CD4-positive, alpha-beta T cell treated with Interleukin-17A for 1 hour (primary cell): ENCODE measurements around the gene HLTF.
A peak's percentile ranks its signal among the peaks of the same experiment; 100 is the strongest.

Experiments
- DNase-seq: peaks from one replicate; pipeline ENCODE4 v3.0.0-alpha.2; 2020

HLTF gene

DNA sequence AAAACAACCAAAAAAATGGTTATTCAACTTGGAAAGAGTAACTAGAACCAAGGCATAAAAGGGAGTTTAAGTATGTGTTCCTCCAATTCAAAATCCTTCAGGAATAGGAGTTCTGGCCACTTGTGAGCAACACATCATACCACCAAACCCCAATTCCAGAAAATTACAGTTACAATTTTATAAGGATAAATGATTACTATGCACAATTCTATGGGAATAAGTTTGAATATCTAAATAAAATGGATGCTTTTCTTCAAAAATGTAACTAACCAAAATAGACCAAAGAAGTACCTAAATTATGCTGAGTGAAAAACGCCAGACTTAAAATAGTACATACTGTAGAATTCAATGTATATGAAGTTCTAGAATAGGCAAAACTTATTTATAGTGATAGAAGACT is 4.6 kb downstream of the HLTF start:
- no peak for DNase-seq

DNA sequence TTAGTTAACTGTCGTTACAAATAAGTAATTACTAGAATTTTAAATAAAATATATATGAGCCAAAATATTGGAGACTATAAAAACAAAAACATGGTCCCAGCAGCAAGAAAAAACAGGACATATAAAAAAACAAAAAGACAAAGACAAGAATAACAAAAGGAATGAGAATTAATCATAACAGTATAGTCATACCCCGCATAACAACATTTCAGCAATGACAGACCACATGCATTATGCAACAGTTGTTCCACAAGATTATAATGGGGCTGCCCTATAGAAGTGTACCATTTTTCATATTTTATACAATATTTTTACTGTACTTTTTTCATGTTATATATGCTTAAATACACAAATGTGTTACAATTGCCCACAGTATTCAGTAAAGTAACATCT is 5.6 kb downstream of the HLTF start:
- DNase-seq = no peak

DNA sequence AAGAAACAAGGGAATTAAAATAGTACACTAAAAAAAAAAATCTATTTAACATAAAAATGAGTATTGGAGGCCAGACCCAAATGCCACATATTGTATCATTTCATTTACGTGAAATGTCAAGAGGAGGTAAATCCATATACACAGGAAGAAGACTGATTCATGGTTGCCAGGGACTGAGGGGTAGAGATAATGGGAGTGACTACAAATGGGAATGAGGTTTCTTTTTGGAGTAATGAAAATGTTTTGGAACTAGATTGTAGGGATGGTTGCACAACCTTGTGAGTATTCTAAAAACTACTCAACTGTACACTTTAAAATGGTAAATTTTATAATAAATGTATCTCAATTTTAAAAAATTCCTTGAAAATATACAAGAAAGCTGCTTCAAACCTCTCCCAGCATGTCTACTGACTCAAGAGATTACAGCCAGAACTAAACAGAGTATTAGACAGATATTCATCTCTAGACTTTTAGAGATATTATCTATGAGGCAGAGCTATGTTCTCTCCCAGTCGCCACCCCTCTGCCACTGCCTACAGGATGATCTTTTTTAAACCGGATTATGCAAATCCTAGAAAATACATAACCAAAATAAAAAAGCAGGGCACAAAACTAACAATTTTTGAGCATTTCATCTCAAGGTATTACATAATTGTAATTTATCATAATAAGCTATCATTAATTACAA is 6.2 kb downstream of the HLTF start:
- no peak for DNase-seq

DNA sequence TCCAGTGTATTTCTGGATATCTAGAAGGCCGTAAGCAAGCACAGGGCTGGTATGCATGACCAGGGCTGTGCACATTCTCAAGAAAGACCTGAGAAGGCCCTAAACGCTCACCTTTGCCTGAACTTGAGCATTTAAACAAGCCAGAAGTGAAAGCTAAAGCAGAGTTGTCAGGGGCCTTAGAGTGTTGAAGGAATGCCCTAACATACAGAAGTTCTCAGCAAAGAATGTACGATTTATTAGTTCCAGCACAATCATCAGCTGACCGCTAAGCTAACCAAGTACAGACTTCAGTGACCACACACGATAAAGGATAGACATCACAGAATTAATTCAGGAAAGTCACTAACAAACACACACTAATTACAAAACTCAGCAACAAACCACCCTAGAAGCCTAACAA is 8.7 kb downstream of the HLTF start:
- DNase-seq = no peak

DNA sequence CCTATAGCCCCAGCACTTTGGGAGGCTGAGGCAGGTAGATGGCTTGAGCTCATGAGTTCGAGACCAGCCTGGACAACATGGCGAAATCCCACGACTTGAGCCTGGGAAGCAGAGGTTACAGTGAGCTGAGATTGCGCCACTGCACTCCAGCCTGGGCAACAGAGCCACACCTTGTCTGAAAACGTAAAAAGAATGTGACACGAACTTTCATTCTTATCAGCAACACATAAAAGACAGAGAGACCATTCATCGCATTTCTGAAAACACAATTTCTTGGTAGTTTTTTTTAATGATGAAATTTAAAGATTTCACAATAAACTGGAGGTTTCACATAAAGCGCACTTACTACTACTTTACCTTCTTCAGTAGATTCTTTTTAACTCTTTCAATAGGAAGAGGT is 18.4 kb downstream of the HLTF start:
- no peak for DNase-seq

DNA sequence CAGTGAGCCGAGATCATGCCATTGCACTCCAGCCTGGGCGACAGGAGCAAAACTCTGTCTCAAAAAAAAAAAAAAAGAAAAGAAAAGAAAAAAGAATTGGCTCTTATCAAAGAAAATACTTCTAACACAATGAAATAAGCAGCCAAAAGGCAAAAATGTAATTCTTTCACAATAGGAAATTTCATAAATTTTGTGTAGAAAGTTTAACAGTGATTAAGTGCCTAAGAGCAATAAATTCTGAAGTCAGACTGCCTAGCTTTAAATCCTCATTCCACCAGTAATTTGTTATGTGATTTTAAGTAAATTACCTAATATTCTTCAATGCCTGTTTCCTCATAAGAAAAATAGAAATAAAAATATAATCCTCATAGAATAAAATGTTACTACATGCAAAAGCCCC is 24.6 kb downstream of the HLTF start:
- no peak for DNase-seq

DNA sequence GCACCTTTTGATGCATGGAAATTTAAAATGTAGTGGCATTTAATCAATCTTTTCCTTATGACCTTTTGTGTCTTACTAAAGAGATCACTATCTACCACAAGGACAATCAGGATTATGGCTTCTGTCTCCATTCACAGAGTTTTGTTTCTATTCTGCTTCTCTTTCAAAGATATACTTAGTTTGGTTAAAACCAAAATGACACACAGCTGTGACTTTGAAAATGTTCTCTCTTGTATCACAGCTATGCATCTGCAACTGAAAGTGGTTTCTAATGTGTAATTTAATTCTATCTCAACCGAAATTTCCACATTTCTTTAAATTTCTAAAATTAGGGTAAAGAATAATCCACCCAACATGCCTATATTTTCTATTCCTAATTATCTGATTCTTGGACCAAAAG is 27.7 kb downstream of the HLTF start:
- no peak for DNase-seq

DNA sequence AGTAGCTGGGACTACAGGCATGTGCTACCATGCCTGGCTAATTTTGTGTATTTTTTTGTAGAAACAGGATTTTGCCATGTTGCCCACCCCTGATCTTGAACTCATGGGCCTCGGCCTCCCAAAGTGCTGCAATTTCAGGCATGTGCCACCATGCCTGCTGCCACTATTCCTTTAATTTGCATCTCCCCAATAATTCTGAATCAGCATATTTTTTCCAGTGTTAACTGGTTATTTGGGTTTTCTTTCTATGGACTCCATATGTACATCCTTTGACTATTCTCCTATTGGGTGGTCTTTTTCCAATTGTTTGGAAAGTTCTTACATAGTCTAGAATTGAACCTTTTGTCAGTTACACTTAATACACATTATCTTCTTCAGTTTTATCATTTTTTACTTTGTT is 28.1 kb downstream of the HLTF start:
- no peak for DNase-seq

DNA sequence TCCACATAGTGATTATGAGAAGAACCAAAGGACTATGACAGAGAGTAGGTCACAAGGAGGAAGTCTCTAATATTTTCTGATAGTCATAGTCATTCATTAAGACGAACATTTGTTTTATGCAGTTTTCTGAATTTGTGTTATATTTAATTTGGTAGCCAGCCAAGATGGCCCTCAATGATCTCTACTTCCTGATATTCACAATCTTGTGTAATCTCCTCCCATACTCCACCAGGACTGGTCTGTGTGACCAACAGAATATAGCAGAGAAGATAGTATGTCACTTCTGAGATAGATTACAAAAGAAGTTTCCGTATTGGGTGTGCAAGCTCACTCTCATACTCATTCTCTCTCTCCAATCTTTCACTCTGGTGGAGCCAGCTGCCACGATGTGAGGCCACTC is 30.8 kb downstream of the HLTF start:
- DNase-seq = no peak

DNA sequence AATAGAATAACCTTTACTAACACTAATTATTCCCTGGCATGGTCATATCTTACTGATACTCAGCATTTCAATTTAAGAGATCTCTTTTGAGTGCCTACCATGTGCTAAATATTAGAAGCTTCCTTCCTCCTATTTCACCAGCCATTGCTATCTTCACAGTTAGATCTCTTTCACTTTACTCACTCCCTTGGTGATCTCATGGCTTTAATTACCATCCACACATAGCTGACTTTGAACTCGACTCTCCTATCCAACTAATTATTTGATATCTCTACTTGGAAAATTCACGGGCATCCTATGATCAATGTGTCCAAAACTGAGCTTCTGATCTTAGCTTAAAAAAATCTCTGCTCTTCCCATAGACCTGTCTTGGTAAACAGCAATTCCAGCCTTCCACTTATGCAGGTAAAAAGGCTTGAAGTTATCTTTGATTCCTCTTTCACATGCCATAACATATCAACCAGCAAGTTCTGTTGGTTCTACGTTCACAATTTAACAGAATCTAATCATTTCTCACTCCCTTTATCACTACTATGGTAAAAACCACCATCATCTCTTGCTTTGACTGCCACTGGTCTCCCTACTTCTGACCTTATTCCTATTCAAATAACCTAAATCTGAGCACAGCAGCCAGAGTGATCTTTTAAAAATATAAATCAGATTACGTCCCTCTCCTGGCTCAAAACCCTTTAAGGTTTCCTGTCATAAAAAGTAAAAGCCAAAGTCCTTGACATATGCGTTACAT is 41.8 kb downstream of the HLTF start:
- no peak for DNase-seq

DNA sequence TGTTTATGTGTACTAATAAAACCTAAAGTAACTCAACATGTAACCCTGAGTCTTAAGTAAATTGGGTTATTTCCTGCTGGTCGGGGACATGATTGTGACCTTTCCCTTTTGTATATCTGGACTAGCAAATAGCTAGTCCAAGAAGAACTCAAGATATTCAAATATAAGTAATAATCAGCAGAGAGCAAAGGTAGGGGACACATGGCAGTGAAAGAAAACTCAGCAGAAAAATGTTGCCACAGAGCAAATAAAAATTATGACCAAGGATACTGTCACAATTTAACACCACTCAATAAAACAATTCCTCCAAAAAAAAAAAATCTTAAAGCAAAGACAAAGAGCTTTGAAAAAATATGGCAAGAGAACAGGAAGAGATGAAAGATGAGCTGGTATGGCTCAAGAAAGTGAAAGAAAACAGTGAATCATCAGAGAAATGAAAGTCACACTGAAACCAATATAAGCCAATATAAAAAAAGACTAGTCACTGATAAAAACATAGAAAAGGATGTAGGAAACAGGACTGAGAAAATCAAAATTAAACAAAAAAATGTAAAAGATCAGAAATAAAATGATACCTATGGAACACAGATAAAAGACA is 43.4 kb downstream of the HLTF start:
- peak; percentile 15 for DNase-seq

DNA sequence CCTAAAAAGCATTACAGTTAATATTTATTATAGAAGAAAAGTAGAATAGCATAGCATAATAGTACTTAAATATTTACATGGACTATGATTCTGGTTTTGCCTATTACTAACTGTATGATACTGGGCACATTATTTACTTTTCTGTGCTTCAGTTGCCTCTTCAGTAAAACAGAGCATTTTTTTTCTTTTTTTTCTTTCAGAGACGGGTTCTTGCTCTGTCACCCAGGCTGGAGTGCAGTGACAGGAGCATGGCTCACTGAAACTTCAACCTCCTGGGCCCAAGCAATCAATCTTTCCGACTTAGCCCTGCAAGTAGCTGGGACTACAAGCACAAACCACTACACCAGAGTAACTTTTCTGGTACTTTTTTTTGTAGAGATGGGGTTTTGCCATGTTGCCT is 48.0 kb downstream of the HLTF start:
- no peak for DNase-seq

DNA sequence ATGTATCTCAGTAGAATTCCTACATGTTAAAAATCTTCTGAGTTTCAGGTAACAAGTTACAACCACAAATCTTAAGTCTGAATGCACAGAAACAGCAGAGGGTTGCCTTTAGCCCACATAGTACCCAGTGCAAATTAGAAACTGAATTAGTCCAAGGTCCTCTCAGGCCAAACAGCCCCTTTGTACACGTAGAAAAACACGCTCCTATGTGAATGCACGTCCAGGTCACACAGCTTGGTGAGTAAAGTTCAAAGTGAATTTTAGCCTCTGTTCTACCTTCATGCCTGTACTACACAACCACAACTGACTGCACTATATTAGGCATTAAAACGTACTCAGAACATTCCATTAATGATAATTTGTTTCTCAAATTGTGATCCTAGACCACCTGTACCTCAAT is 48.6 kb downstream of the HLTF start:
- no peak for DNase-seq

DNA sequence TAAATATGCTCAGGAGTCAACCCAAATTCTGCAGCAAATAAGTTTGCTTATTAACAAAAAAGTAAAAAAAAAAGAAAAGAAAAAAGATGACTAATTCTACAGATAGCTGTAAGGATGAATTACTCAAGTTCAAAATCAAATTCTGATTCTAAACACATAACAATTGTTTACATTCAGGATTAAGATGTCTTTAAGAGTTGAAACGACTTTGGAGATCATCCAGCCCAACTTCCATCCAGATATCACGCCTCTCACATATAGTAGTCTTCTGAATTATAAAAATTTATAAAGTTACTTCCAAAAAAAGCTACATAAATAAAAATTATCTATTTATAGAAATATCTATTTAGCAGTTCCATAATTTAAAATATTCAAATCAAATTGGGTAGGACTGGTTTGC is 55.2 kb downstream of the HLTF start:
- DNase-seq = no peak

DNA sequence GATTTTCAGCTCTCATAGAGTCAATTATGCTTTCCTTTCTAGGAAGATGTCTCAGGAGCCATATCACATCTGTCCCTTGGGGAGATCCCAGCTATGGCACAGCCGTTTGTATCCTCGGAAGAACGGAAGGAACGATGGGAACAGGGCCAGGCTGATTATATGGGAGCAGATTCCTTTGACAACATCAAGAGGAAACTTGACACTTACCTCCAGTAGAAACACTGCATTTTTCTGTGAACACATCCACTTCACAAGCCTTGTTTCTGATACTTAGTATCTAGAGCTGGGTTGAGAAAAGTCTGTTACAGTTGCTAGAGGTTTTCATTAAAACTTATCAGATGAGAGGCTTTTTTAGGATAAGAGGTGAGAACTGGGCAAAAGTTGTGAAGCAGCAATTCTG is 59.6 kb downstream of the HLTF start:
- DNase-seq = no peak

DNA sequence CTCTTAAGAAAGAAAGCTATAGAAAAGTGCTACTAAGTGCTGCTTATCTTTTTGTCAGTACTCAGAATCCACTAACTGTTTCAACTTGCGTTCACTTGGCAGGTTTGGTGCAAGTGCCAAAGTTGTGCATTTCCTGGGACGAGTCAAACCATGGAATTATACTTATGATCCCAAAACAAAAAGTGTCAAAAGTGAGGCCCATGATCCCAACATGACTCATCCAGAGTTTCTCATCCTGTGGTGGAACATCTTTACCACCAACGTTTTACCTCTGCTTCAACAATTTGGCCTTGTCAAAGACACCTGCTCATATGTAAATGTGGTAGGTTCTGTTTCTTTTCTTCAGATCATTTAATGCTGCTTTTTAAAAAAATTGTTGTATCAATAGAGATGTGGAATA is 62.4 kb downstream of the HLTF start:
- DNase-seq = no peak

DNA sequence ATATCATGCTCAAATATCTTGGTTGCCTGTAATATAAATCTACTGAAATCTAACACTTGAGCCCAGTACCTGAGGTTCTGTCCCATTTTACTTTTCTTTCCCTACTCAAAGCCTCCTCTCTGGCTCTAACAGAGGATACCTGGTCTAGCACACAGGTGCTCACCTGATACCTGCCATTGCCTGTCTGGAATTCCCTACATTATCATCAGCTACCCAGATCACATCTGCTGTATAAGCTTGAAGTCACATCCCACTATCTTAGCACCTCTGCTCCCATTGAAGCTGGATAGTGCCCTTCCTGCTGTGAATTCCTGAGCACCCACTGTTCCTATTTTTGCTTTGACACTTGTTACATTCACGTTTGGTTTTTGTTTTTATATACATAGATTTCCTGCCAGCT is 64.5 kb downstream of the HLTF start:
- no peak for DNase-seq

DNA sequence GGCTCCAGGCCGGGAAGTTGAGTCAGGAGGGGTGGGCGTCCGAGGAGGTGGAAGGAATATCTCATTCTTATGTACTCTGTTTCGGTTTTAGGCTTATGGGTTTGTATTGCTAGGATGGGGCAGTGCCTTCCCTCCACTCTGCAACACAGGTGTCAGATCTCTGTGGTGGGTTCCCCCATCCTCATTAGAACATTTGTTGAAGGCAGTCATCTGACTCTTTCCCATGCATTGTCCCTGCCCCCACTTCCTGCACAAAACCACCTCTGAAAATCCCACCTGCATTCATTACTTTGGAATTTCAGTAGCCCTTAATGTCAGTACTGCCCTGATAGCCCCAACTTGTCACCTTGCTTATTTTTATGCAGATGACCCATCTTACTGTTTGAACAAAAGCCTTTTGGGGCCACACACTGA is 65.5 kb downstream of the HLTF start:
- no peak for DNase-seq

DNA sequence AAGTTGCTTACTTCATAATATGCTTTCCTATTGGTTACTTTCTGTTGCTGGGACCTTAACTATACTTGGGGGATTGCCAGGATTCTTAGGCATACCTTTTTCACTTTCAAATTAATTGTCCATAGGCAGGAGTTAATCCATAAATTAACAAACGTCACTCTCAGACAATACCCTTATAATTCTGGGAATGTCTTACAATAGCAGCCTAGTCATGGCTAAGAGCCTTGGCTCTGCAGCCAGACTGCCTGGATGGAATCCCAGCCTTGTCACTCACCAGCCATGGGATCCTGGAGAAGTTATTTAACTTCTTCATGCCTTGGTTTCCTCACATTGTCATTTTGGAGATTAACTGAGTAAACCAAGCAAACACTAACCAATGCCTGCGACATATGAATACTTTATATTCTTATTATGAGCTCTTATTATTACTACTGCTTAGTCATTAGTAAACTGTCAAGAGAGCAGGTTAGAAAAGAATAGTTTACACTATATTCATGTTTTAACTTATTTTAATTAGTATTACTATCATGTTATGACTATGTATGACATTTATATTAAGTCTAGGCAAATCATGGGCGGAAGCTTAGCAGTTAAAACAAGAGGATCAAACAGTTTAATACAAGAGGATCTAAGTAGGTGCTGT is 66.0 kb downstream of the HLTF start:
- no peak for DNase-seq

DNA sequence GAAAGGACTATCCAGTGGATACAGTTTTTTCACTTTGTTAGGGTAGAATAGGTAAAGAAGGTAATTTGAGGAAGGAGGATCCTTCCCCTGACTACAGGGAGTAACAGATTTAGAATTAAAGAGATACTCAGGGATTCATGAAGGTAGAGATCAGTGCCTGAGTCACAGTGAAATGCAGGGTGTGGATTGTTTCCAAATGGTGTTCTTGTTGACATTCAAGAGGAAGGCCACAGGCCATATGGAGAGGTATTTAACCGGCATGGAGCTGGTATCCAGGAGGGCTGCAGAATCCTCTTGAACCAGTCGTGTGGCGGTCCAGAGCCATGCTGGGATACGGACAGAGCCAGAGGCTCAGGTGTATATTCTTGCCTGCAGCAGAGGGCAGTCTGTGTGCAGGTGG is 66.8 kb downstream of the HLTF start:
- DNase-seq = no peak

DNA sequence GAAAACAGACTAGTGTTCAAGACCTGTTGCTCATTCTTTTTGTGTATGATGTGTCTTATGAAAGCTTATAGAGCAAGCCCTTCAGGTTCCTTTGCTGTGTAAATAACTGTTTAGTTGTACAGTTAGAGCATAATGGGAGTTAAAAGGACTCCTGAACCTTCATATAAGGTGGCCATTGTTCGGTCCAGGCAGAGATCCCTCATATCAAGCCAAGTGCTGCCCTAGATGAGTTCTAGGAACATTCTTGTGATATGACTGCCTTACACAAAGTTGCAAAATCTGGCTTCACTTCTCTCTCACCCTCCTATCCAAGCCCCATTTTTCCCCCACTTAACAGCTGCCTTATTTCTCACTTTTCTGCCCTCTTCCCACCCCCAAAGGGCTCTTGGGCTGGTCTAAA is 68.1 kb downstream of the HLTF start:
- no peak for DNase-seq

DNA sequence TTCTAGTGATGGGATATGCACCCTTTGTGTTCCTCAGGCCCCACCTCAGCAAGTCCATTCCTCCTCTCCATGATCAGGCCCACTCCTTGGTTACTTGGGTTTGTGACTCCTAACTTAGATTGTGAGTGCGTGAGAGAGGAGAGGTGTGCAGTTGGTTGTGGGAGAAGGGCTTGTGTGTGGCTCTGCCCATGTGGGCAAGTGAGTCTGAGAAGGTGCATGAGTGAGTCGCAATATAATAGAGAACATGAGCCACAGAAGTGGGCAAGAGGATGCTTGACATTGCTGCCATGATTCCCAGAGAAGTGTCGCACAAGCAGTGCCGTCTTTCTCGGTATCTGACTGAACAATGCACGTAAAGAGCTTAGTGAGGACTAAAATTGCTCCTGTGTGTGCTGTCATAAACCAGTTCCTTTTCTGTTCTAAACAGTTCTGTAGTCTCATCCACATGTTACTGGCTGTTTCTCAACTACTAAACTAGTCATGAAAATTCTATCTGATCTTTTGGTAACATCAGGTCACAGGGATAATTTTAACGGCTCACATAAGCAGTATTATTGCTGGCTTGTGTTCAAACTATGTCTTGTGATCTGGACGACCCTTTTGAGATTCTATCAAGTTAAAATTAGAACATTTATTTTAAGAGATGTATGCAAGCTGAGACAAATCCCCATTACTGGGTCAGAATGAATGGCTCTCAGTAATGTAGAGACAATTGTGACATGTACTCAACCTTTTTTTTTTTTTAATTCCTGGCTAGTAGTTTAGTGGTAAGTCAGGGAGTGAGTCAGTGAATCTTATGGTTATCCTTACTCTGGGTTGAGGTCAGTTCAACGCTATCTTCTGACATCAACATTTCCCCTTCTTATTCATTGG is 69.4 kb downstream of the HLTF start:
- DNase-seq = no peak

DNA sequence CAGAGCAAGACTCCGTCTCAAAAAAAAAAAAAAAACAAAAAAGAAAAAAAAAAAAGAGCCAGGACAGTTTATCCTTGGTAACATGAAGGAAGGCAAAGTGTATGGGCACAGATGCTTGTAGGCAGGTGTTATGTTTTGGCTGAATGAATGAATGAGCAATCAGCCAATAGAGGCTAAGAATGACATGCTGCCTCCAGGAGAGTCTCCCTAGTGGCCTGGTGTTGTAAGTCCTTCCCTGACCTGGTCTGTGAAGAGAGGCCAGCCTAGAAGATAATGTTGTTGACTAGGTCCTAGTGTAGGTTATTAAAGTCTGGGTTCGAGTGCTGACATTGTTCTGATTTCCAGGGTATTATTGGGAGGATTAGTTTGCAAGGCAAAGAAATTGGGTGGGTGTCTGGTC is 70.1 kb downstream of the HLTF start:
- no peak for DNase-seq
